T-helper 2 cell treated with Interferon-gamma antibody and Interleukin-4, amounts not matched to agents 100 ng/mL and 5 ng/mL, for 36 hours (primary cell): ENCODE measurements around the gene MDM2. TPM values are rescaled to one million over a fixed set of nuclear protein-coding genes. Genes with fewer than 3 reads are reported as not detected.

Experiments used
- intact Hi-C: fragments of 100-400 bp; cut with micrococcal nuclease; formaldehyde crosslinking; loops from one replicate; pipeline ENCODE4 v1.15.1; 2023
- total RNA-seq: library from RNA; stranded (reverse); gene quantifications from 2 replicates; pipeline ENCODE4 v1.2.3, GENCODE V29; 2022

MDM2 gene
- total RNA-seq, 1 donor from 2014 or later, result 213 TPM

DNA sequence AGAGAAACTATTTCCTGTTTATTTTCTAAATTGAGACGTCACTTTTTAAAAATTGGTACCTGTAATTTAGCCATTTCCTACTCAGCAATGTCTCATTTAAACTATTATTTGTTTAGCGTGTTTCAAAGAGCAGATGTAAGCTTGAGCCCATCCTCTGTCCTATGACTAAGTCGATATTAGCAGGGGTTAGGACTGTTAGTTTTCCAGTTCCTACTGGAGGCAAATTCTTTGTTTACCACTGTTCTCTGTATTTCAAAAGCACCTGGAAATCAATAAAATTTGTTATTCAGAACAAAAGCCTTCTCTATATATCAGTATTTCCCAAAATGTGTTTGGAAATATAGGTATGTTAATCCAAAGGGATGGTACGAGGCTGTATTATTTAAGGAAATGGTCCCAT lies 42.4 kb downstream of the MDM2 start:
- intact Hi-C loops, result no loop called here

GRCh38 chr12:68851592-68852306 lies 43.8 kb downstream of the MDM2 start:
- intact Hi-C loops, result no loop called here

DNA sequence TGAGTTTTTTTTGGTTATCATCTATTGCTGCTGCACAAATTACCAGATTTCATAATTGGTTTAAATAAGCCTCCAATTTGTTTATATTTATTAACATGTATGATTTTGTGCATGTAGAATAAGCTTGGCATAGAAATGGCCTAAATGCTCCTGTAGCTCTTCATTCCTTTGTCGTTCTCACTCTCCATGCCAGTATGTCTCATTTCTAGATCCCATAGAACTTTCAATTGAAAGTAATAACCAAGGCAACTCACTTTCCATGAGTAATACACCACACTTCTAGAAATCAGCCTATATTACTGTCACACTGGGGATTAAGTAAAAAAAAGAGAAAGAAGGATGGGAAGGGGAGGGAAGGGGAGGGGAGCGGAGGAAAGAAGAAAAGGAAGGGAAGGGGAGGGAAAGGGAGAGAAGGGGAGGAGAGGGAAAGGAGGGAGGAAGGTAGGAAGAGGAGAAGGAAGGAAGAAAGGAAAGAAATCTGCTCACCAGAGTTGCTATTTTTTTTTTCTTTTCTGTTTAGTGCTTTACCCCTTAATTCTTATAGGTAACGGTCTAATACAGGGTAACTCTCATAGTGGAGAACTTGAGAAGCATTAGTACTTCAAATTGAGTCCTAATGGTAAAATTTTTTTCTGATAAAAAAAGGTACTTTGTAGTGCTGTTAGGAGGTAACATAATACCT lies 45.6 kb downstream of the MDM2 start:
- intact Hi-C loops, result no loop called here

DNA sequence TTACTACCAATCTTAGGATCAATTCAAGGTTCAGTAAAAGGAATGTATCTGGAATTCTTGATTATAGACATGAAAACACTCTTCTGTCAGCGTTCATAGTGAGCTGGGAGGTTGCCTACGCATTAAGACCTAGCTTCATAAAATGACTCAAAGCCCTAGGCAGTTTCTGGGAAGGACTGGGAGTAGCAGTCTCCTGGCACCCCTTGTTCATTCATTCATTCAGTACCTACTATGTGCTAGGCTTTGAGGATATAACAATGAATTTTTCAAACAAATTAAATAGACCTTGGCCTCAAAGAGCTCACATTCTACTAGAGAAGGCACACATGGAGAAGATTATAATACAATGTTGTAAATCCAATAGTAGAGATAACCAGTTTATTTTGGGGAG lies 46.1 kb downstream of the MDM2 start:
- intact Hi-C loops, result no loop called here

- intact Hi-C loops, result no loop called here
Measured at GRCh38 chr12:68854554-68854953, 46.6 kb downstream of the MDM2 start.

- intact Hi-C loops, result no loop called here
Measured at GRCh38 chr12:68855111-68855510, 47.1 kb downstream of the MDM2 start.

DNA sequence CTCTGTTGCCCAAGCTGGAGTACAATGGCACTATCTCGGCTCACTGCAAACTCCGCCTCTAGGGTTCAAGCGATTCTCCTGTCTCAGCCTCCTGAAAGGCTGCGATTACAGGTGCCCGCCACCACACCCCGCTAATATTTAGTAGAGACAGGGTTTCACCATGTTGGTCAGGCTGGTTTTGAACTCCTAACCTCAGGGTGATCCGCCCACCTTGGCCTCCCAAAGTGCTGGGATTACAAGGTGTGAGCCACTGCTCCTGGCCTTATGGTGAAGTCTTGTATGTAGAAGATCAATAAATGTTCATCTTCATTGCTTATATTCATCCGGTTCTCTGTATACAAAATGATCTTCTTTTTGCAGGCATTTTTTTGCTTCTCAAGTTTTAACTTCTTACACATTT lies 47.8 kb downstream of the MDM2 start:
- intact Hi-C loops, result no loop called here

DNA sequence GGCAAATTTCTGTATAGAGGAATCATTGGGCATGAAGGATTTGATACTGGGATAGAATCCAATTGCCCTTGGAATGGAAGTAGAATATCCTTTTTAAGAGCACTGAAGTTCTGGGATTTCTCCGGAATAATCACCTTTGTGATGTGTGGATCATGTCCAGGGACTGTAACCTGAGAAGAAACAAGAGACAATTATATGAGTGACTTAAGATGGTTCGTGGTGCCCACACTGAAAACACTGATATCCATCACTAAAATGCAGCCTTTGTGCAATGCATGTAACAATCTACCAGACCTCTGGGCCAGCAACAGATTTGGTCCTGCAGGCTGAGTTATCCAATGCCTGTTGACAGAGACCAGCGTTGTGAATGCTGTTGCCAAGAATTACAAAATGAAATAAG lies 48.5 kb downstream of the MDM2 start:
- intact Hi-C loops, result no loop called here

- intact Hi-C loops, result loop anchor here (5.0 to 10.0 kb wide), 2 partner anchors 295 to 393 kb away; no protein-coding TSS in a partner anchor
Measured at GRCh38 chr12:68861890-68862289, 53.9 kb downstream of the MDM2 start.

- intact Hi-C loops, result loop anchor here (5.0 to 10.0 kb wide), 2 partner anchors 294 to 392 kb away; no protein-coding TSS in a partner anchor
Measured at GRCh38 chr12:68863109-68863770, 55.3 kb downstream of the MDM2 start.

DNA sequence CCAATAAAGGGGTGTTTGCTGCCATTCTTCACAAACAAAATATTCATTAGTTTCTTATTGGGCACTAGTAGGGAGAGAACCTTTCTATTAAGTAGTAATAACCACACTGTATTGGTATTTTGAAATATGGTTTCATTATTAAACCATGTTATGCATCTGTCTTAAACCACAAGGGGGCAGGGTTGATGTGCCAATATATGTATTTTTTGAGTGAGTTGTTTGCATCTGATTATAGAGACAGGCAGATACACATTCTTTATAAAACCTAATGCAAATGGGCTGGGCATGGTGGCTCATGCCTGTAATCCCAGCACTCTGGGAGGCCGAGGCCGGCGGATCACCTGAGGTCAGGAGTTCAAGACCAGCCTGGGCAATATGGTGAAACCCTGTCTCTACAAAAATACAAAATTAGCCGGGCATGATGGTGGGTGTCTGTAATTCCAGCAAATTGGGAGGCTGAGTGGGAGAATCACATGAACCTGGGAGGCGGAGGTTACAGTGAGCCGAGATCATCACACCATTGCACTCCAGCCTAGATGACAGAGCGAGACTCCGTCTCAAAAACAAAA lies 56.0 kb downstream of the MDM2 start:
- intact Hi-C loops, result loop anchor here (1.0 to 10.0 kb wide), 3 partner anchors 206 to 391 kb away; no protein-coding TSS in a partner anchor

DNA sequence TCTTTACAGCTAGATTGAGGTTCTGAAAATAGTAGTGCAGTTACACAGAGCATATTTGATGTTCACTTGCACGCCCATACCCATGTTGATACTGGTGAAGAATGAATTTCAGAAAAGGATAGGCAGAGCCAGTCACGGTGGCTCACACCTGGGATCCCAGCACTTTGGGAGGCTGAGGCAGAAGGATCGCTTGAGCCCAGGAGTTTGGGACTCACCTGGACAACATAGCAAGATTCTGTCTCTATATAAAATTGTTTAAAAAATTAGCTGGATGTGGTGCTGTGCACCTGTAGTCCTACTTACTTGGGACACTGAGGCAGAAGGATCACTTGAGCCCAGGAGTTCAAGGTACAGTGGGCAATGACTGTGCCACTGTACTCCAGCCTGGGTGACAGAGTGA lies 56.6 kb downstream of the MDM2 start:
- intact Hi-C loops, result loop anchor here (1.0 to 10.0 kb wide), 3 partner anchors 206 to 390 kb away; no protein-coding TSS in a partner anchor

GRCh38 chr12:68865399-68866164 lies 57.6 kb downstream of the MDM2 start:
- intact Hi-C loops, result loop anchor here (10.0 kb wide), 1 partner anchor 389 kb away; no protein-coding TSS in a partner anchor

- intact Hi-C loops, result loop anchor here (10.0 kb wide), 1 partner anchor 388 kb away; no protein-coding TSS in a partner anchor
Measured at GRCh38 chr12:68866950-68867349, 59.0 kb downstream of the MDM2 start.

DNA sequence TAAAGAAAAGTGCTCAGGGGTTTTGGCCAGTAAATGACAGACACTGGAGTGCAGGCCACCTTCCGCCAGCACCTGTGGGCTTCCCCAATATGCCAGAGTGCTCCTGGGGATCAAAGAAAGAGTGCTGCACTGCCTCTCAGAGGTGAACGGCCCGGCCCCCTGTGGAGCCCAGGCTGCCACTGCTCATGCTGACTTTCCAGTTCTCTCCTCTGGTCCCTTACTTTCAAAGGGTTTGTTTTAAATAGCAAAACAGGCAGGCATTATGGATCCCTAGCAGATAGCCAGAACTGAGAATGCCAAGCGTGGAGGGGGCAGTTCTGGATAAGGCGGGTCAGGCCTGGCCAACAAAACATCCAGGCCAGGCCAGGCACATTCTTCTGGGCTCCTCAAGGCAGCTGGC lies 59.6 kb downstream of the MDM2 start:
- intact Hi-C loops, result loop anchor here (10.0 kb wide), 1 partner anchor 387 kb away; no protein-coding TSS in a partner anchor

- intact Hi-C loops, result loop anchor here (10.0 kb wide), 1 partner anchor 387 kb away; no protein-coding TSS in a partner anchor
Measured at GRCh38 chr12:68868043-68868790, 60.2 kb downstream of the MDM2 start.

DNA sequence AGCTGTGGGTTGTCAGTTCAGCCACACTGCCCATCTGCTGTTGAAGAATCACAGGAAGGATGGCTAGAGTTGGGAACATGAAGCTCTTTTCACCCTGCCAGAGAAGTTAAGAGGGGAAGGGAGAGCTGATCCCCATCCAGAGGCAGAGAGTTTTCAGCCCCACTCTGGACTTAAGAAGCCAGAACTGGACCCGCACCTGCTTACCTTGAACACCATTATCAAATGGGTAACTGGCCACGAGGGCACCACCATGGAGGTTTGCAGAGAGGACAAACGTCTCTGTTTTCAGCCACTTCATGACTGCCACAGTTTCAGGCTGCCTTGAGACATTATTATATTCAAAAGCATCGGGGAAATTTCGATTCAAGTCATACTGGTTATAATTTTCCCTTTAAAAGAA lies 62.0 kb downstream of the MDM2 start:
- intact Hi-C loops, result no loop called here

DNA sequence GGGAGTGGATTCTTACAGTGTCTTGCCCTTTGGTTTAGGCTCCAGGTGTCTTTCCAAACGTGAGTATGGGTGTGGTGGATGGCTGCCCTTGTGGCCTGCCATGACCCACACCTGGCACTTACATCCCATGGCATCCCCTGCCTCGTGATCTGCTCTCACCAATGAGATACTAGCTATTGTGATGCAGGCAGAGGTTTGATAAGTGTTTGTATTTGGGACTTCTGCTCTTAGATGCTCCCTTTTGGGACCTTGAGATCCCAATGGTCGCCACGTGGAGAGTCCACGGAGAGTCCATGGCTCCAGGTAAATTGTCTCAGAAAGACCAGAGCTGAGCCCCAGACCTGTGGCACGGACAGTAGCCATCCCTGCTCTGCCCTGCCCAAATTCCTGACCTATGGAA lies 62.5 kb downstream of the MDM2 start:
- intact Hi-C loops, result no loop called here

DNA sequence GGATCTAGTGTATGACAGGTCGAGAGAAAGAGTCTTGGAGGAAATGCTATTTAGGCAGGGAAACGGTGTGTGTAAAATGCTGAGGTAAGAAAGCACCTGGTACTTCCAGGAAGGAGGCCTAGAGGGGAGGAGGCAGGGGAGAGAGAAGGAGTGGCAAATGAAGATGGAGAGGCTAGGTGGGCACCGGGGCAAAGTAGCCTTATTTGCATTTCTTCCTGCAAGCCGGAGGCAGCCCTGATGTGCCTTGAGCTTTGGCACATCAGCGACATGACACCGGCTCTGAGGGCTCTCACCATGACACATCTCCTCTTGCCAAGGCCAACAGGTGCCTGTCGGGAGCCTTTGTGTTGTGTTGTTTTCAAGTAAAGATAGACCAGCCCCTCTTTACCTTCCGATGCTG lies 63.4 kb downstream of the MDM2 start:
- intact Hi-C loops, result no loop called here

- intact Hi-C loops, result loop anchor here (1.0 kb wide), 1 partner anchor 198 kb away; no protein-coding TSS in a partner anchor
Measured at GRCh38 chr12:68871921-68872320, 63.9 kb downstream of the MDM2 start.
